Stomach smooth muscle (tissue), 2 donors: ENCODE data around the gene MAGEA4.

Source experiments
- H3K27ac ChIP-seq: one replicate; pipeline ENCODE4 v1.7.0; 2013; ENCODE audit warnings: mild to moderate bottlenecking, low read length, inconsistent platforms
- H3K27me3 ChIP-seq, 2 donors: one replicate each; pipeline ENCODE4 v1.7.0; 2013; ENCODE audit warnings: low read length in 2 of 2; ENCODE audit not compliant: insufficient read depth in 2 of 2, control insufficient read depth in 1 of 2
- H3K36me3 ChIP-seq, 2 donors: one replicate each; pipeline ENCODE4 v1.7.0; 2013; ENCODE audit warnings: low read length in 2 of 2; ENCODE audit not compliant: control insufficient read depth in 2 of 2, insufficient read depth in 2 of 2
- H3K4me1 ChIP-seq: one replicate; pipeline ENCODE4 v1.7.0; 2013; ENCODE audit warnings: low read length; ENCODE audit not compliant: control insufficient read depth, insufficient read depth
- H3K4me3 ChIP-seq, 2 donors: one replicate each; pipeline ENCODE4 v1.7.0; 2013; ENCODE audit warnings: low read length in 2 of 2
- H3K9ac ChIP-seq, 2 donors: one replicate each; pipeline ENCODE4 v1.7.0; 2013; ENCODE audit warnings: low read length in 2 of 2, mild to moderate bottlenecking in 1 of 2
- H3K9me3 ChIP-seq, 2 donors: one replicate each; pipeline ENCODE4 v1.7.0; 2013; ENCODE audit warnings: low read length in 2 of 2; ENCODE audit not compliant: control insufficient read depth in 2 of 2
- donor health status: healthy.
- donor health status: Pancreatic carcinoma.

The MAGEA4 gene

GRCh38 chrX:151973851-151974335, 61.2 kb downstream of the MAGEA4 start:
- H3K4me3 ChIP-seq = peak overlapping the region; percentile 35 to 68
- H3K36me3 ChIP-seq = no peaks in the 10 kb centered on the region
- peaks cover 0 to 2% of the 10 kb centered on the region in 2 donors for H3K27me3 ChIP-seq
- H3K4me1 ChIP-seq = peaks cover 13% of the 10 kb centered on the region
- no peak overlapping the region for H3K9ac ChIP-seq
- H3K9me3 ChIP-seq = peaks cover 0 to 2% of the 10 kb centered on the region in 2 donors
- H3K27ac ChIP-seq = peak overlapping the region; percentile 37
